HG02885 (cell line): ENCODE results near the gene RNF144B.

Source experiments
- ATAC-seq: cut with Tn5 transposase; IDR thresholded peaks from one replicate; pipeline ENCODE4 v1.9.1; 2021; ENCODE audit warnings: mild to moderate bottlenecking; ENCODE audit not compliant: unreplicated experiment, poor library complexity

RNF144B gene

DNA sequence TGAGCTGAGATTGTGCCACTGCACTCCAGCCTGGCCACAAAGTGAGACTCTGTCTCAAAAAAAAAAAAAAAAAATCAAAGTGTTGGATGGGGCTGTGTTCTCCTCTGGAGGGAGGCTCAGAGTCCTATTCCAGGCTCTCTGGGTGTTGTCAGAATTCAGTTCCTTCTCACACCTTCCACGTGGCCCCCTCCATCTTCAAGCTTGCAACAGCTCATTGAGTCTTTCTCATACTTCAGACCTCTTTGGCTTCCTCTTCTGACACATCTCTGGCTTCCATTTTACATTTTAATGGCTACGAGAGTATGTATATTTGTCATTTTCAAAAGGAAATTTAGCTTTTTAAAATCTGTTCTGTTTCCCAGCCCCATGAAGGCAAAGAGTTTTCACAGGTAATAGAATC, 85.8 kb downstream of the RNF144B start:
- ATAC-seq = no peak

DNA sequence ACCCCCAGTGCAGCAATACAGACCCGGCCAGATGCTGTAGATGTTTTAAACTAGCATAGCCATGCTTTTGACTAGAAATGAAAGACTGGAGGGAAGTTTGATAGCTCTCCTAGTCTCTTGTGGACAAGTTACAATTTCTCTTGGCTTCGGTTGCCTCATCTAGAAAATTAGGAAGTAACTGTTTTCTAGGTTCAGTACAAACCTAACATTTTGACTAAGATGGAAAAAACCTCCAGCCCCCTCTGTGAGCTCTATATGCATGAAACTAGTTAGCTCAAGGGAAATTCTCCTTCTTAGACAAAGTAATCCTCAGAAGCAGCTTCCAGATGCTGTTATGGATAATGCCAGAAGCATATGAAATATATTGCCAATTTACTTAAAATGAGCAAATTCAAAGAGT, 86.6 kb downstream of the RNF144B start:
- peak; percentile 55 for ATAC-seq

GRCh38 chr6:18477301-18477941, 90.3 kb downstream of the RNF144B start:
- ATAC-seq = no peak

DNA sequence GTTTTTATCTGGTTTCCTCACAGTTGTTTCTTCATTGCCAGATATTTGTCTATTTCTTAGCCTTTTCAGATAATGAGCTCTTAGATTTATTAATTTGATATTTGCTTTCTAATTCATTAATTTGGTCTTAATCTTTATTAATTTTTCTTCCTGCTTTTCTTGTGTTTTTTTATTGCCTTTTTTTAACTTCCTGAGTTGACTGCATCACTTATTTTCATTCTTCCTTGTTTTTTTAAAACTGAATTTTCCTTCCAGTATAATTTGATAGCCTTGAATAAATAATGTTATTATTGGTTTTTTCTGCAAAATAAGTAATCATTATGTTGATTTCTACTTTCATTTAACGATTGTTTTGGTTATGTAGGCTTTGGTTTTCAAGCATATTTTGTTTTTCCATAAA, 91.5 kb downstream of the RNF144B start:
- ATAC-seq = no peak

DNA sequence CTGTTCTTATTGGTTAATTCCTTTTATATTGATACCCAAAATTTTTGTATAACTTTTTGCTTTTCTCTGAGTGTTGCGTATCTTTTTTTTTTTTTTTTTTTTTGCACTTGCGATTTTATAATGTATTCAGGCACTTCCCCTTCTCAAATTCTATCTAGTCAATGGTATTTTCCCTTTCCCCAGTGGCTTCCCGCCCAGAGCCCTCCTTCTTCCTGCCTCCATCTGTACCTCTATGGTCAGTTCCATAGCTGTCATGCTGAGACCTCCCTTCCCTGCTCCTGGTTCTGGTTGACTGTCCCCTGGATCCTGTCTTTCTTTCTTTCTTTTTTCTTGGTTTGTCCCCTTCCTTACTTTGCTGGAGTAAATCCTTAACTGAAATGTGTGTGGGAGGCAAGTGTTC, 94.7 kb downstream of the RNF144B start:
- ATAC-seq = no peak

DNA sequence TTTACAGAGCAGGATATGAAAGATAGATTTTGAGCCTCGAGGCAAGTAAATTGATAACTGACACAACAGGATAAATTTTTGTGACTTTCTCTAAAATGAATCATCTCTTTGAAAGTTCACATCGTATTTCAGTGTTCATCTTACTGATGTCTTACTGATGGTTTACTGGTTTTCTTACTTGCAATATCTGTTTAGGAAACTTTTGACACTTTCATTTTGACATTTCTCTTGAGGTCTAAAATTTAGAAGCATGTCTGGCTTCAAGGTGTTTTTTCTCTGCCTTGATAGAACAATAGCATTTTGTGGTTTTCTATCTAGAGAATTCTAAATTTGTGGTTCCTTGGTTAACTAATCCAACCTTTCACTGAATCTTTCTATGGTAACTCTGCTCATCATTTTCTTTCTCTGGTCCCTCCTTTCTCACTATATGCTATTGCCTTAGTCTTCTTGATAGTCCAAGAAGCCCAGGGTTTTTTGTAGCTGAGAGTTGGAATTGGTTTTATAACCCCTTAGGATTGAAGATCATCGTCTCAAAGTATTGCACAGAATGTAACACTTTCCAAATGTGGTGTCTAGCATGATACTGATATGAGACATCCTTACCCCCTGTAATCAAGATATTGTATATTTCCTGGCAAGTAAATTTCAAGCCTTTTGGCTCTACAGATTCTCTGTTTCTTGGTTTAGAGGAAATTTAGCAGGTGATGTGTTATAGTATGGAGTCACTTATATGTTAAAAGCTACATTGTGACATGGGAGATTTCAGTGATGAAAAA, 98.7 kb downstream of the RNF144B start:
- peak; percentile 69 for ATAC-seq

DNA sequence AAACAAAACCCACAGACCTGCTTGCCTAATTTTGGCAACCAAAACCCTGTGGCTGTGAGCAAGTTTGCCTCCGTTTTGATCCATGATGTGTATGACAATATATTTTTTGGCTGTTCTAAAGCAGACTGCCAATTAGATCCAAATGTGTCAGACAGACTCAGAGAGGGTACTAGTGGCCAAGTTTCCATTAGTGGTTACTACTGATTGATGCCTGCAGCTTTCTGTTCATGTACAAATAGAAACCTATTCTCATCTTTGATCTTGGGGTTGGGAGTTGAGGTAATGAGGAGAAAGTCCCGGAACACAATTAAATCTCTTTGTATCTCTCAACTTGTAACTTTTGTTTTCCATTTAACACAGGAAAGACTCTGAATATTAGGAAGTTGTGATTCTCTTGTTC, 100.9 kb downstream of the RNF144B start:
- no peak for ATAC-seq

DNA sequence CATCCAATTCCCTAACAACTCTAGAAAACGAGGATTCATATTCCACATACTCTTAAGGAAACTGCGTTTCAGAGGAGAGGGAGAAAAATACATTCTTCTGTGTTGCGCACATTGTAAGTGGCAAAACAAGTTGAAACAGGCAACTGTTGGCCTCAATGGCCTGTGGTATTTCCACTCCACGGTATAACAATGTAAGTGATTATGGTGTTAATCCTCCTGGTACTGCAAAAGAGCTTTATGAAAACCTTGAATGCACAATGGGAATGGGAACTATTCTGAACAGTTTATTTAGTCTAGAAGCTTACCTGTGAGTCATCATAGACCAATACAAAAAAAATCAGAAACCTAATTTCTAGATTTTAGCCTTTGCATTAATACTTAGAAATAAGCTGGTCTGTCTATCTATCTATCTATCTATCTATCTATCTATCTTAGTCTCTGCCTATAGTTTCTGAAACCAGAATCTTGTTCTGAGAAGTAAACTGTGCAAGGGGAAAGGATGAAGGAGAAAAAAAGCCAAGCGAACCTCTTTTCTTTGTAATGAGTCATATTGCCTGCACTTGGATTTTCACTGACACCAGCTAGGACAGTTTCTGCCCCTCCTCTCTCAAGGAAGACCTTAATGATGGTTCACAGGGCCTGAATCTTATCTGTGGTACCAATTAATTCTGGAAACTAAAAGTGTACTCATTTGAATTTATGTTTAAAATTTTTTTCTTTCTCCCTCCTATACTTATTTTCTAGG, 101.5 kb downstream of the RNF144B start:
- ATAC-seq = no peak

DNA sequence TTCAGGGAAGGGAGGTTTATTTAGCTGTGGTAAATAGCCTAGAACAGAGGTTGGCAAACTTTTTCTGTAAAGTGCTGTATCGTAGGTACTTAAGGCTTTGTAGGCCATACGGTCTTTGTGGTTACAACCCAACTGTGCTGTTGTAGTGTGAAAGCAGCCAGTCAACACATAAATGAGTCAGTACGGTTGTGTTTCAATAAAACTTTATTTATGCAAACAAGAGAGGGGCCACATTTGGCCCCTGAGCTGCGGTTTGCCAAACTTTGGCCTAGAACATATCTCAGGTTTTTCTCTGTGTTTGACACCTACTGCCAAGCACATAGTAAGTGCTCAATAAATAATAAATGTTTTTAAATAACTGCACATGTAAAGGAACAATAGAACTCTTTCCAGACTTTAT, 102.2 kb downstream of the RNF144B start:
- ATAC-seq = no peak

DNA sequence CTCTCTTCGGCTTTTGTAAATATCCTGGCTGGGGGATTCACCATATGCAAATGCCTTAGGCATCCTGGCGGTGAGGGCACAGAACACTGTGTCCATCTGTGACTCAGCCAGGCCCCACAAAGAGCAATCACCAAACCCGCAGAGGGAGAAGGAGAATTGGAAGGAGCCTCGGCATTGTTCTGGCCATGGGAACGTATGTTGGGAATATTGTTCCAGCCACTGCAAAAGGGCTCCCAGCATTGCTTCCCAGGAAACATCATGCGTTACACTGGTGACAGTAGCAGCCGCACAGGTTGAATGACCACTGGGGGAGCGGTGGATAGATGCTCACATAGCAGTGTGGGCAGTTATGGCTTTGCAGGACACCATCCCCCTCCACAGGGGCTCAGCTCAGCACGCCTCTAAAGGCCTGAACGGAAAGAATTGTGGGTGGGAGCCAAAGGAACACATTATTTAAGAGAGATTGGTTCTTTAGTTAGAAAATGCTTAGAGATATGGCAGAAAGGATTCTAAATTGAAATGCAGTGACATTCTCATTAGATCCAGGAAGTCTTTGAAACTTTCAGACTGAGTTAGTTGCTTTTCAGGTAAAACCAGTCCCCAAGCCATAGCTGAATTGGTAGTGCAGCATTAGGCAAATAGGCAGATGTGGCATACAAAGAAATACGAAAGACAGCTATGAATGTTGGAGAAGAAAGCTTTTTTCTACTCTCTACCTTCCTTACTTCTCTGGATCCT, 104.3 kb downstream of the RNF144B start:
- ATAC-seq = no peak

DNA sequence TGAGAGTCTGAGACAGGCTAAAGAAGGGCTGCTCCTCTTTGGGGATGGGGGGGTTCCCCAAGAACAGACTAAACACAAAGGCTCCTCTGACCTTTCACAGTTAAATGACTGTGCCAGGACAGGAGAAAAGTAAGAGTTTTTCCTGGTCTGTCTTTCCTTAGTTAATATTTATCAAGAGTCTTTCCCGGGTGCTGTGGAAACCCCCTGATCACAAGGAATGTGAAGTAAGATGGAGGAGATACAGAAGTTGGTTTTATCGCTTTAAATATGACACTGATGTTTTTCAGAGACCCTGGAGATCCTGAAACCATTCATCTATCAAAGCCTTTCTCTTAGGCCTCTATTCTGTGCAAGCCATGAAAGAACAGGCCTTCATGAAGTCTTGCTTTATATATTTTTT, 105.8 kb downstream of the RNF144B start:
- no peak for ATAC-seq

- no peak for ATAC-seq
Measured at GRCh38 chr6:18493382-18493891, 106.3 kb downstream of the RNF144B start.

DNA sequence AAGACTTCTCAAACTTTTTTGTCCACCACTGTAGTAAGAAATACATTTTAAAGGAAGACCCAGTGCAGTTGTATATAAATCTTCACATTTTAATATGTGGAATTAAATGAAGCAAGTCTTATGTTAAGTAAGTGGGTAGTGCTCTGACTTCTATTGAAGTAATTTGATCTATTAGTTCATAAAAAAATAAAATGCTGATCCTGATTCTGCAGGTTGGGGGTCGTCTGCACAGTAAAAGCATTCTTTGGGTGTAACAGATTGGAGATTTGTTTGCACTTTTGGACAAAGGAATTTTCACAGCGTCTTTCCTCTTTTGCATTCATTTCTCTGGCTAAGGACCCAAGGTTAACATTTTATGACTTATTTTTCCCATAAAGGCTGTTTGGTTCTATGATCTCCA, 106.8 kb downstream of the RNF144B start:
- ATAC-seq = no peak

- no peak for ATAC-seq
Measured at GRCh38 chr6:18495236-18495635, 108.1 kb downstream of the RNF144B start.

DNA sequence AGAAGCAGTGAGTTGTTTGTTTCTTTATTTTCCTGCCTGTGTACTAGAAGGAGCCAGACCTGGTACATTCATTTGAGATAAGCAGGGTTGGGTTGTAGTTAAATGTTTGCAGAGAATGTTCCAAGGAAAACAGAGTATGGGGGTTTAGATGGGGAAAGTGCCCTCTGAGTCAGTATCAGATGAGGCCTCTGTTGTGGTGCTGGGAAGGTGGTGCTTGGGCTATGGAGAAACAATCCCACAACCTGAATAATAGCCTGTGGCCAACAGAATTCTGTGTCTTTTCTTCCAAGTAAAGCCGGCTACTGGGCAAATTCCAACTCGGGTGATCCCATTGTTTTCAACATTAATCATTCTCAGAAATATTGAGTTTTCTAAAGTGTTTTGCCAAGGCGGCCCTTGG, 109.3 kb downstream of the RNF144B start:
- no peak for ATAC-seq

DNA sequence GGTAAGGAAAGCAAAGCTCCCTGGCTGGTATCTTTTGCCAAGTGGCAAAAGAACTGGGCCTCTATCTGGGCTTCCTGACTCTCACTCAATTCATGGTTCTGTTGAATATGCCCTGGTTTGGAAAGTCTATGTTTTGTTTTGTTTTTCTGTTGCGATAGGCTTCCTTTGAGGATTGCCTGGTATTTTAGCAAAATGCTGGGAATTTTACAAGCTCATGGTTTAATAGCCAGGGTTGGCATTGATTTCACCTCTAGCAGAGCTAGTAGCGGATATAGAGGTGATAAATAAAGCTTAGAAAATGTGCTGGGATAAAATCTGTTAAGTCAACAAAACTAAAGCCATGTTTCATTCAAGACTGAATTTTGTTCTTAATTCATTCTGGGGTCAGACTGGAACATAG, 109.9 kb downstream of the RNF144B start:
- ATAC-seq = no peak

GRCh38 chr6:18498408-18498807, 111.3 kb downstream of the RNF144B start:
- ATAC-seq = no peak

- no peak for ATAC-seq
Measured at GRCh38 chr6:18500921-18501662, 113.9 kb downstream of the RNF144B start.

DNA sequence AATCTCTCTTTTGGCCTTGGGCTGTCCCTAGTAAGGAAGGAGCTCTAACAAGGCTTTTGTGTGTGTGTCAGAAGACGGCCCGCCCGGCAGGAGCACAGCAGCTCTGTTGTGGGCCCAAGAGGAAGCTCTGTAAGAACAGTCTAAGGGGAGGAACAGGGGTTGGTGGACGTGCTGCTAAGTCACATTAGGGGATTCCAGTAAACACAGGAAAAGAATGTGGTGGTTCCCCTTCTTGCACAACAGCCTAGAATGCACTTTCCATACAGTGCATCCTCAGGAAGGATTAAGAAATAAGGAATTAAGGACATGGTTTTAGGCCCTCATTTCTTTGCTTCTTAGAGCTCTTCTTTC, 114.5 kb downstream of the RNF144B start:
- peak; percentile 54 for ATAC-seq

DNA sequence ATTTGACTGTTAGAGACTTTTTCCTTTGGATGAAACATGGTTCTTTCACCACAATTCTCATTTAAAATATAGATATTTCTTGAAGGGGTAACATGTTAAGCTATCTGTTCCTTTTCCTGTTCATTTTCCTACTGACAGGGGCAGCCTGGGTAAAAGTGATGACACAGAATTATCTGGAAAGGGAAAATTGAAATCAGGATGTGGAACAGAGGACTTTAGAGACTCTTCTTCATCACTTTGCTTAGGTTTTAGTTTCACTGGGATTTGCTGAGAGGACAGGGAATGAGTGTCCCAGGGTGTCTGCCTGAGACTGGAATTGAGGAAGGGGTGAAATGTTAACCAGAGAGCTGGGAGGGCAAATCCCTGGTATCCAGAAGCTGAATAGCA, 116.0 kb downstream of the RNF144B start:
- ATAC-seq = no peak
